ENCODE data around the gene ARHGAP31.

ARHGAP31 gene

GRCh38 chr3:119362940-119363725 is 69.0 kb downstream of the ARHGAP31 start (continued):
- TF ChIP-seq ZNF639 (tag by site-specific recombination; IDR thresholded peaks at IDR 0.05) (no peak), ZBTB8A (tag by site-specific recombination; IDR thresholded peaks at IDR 0.05) (no peak), GFI1B (tag by site-specific recombination; IDR thresholded peaks at IDR 0.05) (no peak), PRDM4 (tag by site-specific recombination; IDR thresholded peaks at IDR 0.05) (no peak)

GRCh38 chr3:119364401-119364800 is 70.2 kb downstream of the ARHGAP31 start:
- Histone ChIP-seq H3K36me3 (ENCODE audit: control insufficient read depth in 2 of 2, insufficient read depth in 1 of 2, low read length in 2 of 2) (no peaks in the 10 kb centered on the region), H3K9me3 (ENCODE audit: control insufficient read depth, insufficient read depth, low read depth, low read length) (no peaks in the 10 kb centered on the region), H3K27ac (ENCODE audit: extremely low read depth, low read depth, low read length) (no peak overlapping the region), H3K4me3 (ENCODE audit: low read depth, low read length) (no peak overlapping the region), H3K4me1 (ENCODE audit: control insufficient read depth, insufficient read depth, low read length) (no peaks in the 10 kb centered on the region)
- ChIA-PET POLR2A (no interaction called here), CTCF (no interaction called here)
- no peak for TF ChIP-seq ZNF19 (tag by site-specific recombination; IDR thresholded peaks at IDR 0.05; ENCODE audit: low read depth)
- no peak for TF ChIP-seq ZNF24 (tag by site-specific recombination; IDR thresholded peaks at IDR 0.05)
- TF ChIP-seq ZNF654 (tag by site-specific recombination; IDR thresholded peaks at IDR 0.05; ENCODE audit: low read depth) = no peak
- TF ChIP-seq ZBTB17 (tag by site-specific recombination; IDR thresholded peaks at IDR 0.05) = no peak
- no peak for TF ChIP-seq GLIS2 (tag by site-specific recombination; IDR thresholded peaks at IDR 0.05)
- TF ChIP-seq ZNF639 (tag by site-specific recombination; IDR thresholded peaks at IDR 0.05) = no peak
- no peak for TF ChIP-seq ZNF521 (tag by site-specific recombination; IDR thresholded peaks at IDR 0.05)
- TF ChIP-seq SP2 (tag by site-specific recombination; IDR thresholded peaks at IDR 0.05) = no peak

GRCh38 chr3:119365418-119365817 is 71.2 kb downstream of the ARHGAP31 start:
- POLR2A ChIA-PET = no interaction called here
- CTCF ChIA-PET = interaction anchor here (0.6 kb wide), 1 partner anchor 676 kb away, joined by 3 read pairs; no protein-coding TSS in a partner anchor
- Histone ChIP-seq H3K4me1 (ENCODE audit: control insufficient read depth, insufficient read depth, low read length) (no peaks in the 10 kb centered on the region), H3K4me3 (ENCODE audit: low read depth, low read length) (no peak overlapping the region), H3K36me3 (ENCODE audit: control insufficient read depth in 2 of 2, insufficient read depth in 1 of 2, low read length in 2 of 2) (no peaks in the 10 kb centered on the region), H3K27ac (ENCODE audit: extremely low read depth, low read depth, low read length) (no peak overlapping the region), H3K9me3 (ENCODE audit: control insufficient read depth, insufficient read depth, low read depth, low read length) (no peaks in the 10 kb centered on the region)
- TF ChIP-seq ZNF510 (tag by site-specific recombination; IDR thresholded peaks at IDR 0.05; ENCODE audit: insufficient replicate concordance) = no peak
- TF ChIP-seq SCRT1 (tag by site-specific recombination; IDR thresholded peaks at IDR 0.05; ENCODE audit: borderline replicate concordance) = no peak
- TF ChIP-seq ZNF155 (tag by site-specific recombination; IDR thresholded peaks at IDR 0.05) = no peak
- no peak for TF ChIP-seq ZNF529 (tag by site-specific recombination; IDR thresholded peaks at IDR 0.05; ENCODE audit: insufficient replicate concordance)
- no peak for TF ChIP-seq SP7 (tag by site-specific recombination; IDR thresholded peaks at IDR 0.05)
- no peak for TF ChIP-seq ZNF394 (tag by site-specific recombination; IDR thresholded peaks at IDR 0.05; ENCODE audit: borderline replicate concordance)
- no peak for TF ChIP-seq ZNF791 (tag by site-specific recombination; IDR thresholded peaks at IDR 0.05)
- no peak for TF ChIP-seq ZNF404 (tag by site-specific recombination; IDR thresholded peaks at IDR 0.05)
- TF ChIP-seq ZNF76 (tag by site-specific recombination; IDR thresholded peaks at IDR 0.05; ENCODE audit: borderline replicate concordance, low read depth) = no peak
- no peak for TF ChIP-seq GLIS2 (tag by site-specific recombination; IDR thresholded peaks at IDR 0.05)
- no peak for TF ChIP-seq ZBTB26 (tag by site-specific recombination; optimal IDR thresholded peaks at IDR 0.05)
- TF ChIP-seq TRIM28 (IDR thresholded peaks at IDR 0.05; ENCODE audit: borderline replicate concordance, low read length) = no peak
- no peak for TF ChIP-seq ZNF114 (tag by site-specific recombination; IDR thresholded peaks at IDR 0.05)
- no peak for TF ChIP-seq ZNF677 (tag by site-specific recombination; IDR thresholded peaks at IDR 0.05)
- TF ChIP-seq ZNF133 (tag by site-specific recombination; IDR thresholded peaks at IDR 0.05) = no peak
- no peak for TF ChIP-seq ZNF214 (tag by site-specific recombination; IDR thresholded peaks at IDR 0.05; ENCODE audit: borderline replicate concordance)
